Measurements from ENCODE around the gene GYG2. TPM values are rescaled to one million over a fixed set of nuclear protein-coding genes. Genes with fewer than 3 reads are reported as not detected.
"Not testable (repeated sequence)": the region's sequence is repeated elsewhere in the genome, so short reads cannot be mapped to it uniquely, and the experiment has no call there.

Gene GYG2
- polyA plus RNA-seq (ENCODE audit: insufficient read length in 4 of 4) = 10 to 100 TPM; 15.2 to 17.8 (median 17.0) TPM

DNA sequence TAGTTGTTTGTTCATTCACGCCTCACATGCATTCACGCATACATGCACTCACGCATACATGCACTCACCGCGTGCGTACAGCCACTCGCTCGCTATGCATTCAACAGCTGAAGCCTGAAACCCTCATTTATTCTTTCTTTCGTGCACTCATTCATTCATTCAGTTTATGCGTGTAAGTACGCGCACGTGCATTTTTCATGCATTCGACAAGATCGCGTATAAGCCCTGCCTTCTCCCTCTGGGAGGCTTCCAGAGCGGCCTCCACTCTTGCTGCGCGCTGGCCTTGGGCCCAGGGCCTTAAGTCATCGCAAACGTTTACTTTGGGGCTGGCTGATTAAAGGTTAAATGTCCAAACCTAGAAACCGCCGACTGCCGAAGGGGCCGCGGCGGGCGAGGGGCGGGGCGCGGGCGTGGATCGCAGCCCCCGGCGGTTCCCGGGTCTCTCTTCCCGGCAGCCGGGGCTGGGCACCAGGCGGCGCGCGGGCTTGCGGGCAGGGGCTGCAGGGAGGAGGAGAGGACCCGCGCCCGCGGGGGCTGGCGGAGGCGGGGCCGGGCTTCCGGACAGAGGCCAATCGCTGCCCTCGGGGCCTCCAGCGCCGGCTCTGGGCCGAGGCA is at the start of gene GYG2:
TSS of gene GYG2 (plus strand) at position 587 of the 615 bp plus-strand sequence. CDS start 1,259 bp downstream, outside the sequence.
- peak in 1 of 4 donors; percentile 23 for DNase-seq (ENCODE audit: low read depth in 4 of 4, low spot score in 3 of 4)

DNA sequence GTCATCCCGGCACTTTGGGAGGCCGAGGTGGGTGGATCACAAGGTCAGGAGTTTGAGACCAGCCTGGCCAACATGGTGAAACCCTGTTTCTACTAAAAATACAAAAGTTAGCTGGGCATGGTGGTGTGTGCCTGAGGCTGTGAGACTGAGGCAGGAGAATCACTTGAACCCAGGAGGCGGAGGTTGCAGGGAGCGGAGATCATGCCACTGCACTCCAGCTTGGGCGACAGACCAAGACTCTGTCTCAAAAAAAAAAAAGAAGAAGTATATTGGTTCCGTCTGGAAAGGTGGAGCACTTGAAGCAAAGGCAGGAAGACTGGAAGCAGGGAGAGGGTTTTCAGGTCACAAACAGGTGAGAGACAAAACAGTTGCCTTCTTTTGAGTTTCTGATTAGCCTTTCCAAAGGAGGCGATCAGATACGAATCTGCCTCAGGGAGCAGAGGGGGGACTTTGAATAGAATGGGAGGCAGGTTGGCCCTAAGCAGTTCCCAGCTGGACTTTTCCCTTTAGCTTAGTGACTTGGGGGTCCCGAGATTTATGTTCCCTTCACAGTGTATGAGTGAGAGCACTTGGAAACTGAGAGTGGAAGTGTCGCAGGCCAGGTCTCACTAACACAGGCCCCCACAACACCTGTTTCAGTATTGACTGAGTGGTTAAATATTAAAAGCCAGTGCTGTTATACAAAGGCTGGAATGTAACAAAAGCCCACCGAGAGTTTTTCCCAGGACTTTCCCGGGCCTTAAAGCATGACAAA is 48.1 kb upstream of the GYG2 start:
- DNase-seq (ENCODE audit: low read depth in 4 of 4, low spot score in 3 of 4) = not testable (repeated sequence)

- no peak for DNase-seq (ENCODE audit: low read depth in 4 of 4, low spot score in 3 of 4)
Measured at GRCh38 chrX:2781226-2781571, 47.5 kb upstream of the GYG2 start.

GRCh38 chrX:2781698-2782097 is 47.0 kb upstream of the GYG2 start:
- DNase-seq (ENCODE audit: low read depth in 4 of 4, low spot score in 3 of 4) = no peak

- no peak for DNase-seq (ENCODE audit: low read depth in 4 of 4, low spot score in 3 of 4)
Measured at GRCh38 chrX:2782171-2782570, 46.6 kb upstream of the GYG2 start.

DNA sequence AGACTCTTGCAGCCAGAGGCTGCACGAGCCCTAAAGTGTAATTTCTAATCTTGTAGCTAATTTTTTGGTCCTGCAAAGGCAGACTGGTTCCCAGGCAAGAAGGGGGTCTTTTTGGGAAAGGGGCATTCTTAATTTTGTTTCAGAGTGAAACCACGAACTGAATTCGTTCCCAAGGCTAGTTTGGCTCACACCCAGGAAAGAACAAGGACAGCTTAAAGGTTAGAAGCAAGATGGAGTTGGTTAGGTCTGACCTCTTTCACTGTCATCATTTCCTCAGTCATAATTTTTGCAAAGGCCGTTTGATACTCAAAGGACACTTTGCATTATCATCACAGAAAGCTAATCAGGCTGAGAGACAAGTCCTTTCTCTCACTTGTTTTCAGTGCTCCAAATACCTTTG is 46.0 kb upstream of the GYG2 start:
- DNase-seq (ENCODE audit: low read depth in 4 of 4, low spot score in 3 of 4) = no peak

- DNase-seq (ENCODE audit: low read depth in 4 of 4, low spot score in 3 of 4) = no peak
Measured at GRCh38 chrX:2784026-2784425, 44.7 kb upstream of the GYG2 start.

DNA sequence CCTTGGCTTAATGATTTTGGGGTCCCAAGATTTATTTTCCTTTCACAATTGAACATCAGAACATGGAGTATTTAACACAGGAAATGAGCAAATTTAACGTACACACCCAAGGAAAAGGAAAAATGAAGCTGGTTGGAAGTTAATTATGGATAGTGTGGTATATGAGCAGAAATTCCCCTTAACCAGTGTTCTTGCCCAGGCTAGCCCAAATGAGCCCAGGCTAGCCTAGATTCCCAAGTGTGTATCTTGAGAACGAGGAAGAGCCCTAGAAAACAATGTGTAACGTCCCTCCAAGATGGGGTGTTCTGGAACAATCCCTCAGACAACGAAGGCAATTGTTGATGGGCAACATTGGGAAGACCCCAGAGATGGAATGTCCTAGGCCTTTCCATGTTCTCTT is 43.2 kb upstream of the GYG2 start:
- DNase-seq (ENCODE audit: low read depth in 4 of 4, low spot score in 3 of 4) = no peak

- DNase-seq (ENCODE audit: low read depth in 4 of 4, low spot score in 3 of 4) = no peak
Measured at GRCh38 chrX:2788980-2789379, 39.8 kb upstream of the GYG2 start.

DNA sequence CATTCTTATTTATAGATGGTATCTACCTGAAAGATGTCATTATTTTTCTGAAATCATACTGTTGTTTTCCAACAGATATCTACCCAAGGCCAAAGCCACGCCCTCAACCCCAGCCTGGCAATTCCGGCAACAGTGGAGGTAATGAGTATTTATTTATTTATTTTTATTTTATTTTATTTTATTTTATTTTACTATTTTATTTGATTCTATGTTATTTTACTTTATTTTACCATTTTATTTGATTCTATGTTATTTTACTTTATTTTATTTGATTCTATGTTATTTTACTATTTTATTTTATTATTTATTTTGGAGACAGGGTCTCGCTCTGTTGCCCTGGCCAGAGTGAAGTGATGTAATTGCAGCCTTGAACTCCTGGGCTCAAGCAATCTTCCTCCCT is 39.2 kb upstream of the GYG2 start:
- DNase-seq (ENCODE audit: low read depth in 4 of 4, low spot score in 3 of 4) = no peak

GRCh38 chrX:2793752-2794151 is 35.0 kb upstream of the GYG2 start:
- DNase-seq (ENCODE audit: low read depth in 4 of 4, low spot score in 3 of 4) = no peak

- no peak for DNase-seq (ENCODE audit: low read depth in 4 of 4, low spot score in 3 of 4)
Measured at GRCh38 chrX:2794336-2794735, 34.4 kb upstream of the GYG2 start.

DNA sequence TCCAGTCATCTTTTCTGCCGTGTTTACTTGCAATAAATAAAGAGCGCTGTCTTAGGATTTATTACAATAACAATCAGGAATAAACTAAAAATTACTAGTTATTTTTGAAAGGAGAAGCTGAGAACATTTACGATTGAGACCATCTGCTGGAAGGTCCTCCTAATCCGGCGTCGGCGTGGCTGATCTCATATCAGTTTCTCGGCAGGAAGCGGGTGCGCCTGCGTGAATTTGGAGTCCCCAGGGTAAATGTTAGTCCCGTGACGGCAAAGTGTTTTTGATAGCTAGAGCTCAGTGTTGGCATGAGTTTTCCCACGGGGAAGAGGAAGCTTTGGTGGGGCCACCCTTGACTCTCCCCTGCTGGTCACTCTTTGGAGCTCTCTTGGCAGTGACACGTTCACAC is 31.9 kb upstream of the GYG2 start:
- DNase-seq (ENCODE audit: low read depth in 4 of 4, low spot score in 3 of 4) = not testable (repeated sequence)

GRCh38 chrX:2799369-2799768 is 29.4 kb upstream of the GYG2 start:
- DNase-seq (ENCODE audit: low read depth in 4 of 4, low spot score in 3 of 4) = no peak

- DNase-seq (ENCODE audit: low read depth in 4 of 4, low spot score in 3 of 4) = not testable (repeated sequence)
Measured at GRCh38 chrX:2799980-2800379, 28.8 kb upstream of the GYG2 start.

DNA sequence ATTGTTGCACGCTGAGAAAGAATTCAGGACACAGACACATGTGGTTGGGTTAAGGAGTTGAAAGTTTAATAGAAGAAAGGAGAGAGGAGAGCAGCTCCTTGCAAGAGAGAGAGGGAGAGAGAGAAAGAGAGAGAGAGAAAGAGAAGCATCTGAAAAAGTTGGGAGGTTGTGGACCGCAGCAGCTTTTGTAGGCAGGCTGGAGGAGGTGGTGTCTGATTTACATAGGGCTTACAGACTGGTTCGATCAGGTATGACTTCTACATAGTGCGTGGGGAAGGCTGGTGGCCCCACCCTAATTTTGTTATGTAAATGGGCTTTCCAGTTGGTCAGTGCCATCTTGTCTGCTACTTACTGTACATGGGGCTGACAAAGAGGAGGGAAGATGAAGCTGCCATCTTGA is 27.5 kb upstream of the GYG2 start:
- no peak for DNase-seq (ENCODE audit: low read depth in 4 of 4, low spot score in 3 of 4)

DNA sequence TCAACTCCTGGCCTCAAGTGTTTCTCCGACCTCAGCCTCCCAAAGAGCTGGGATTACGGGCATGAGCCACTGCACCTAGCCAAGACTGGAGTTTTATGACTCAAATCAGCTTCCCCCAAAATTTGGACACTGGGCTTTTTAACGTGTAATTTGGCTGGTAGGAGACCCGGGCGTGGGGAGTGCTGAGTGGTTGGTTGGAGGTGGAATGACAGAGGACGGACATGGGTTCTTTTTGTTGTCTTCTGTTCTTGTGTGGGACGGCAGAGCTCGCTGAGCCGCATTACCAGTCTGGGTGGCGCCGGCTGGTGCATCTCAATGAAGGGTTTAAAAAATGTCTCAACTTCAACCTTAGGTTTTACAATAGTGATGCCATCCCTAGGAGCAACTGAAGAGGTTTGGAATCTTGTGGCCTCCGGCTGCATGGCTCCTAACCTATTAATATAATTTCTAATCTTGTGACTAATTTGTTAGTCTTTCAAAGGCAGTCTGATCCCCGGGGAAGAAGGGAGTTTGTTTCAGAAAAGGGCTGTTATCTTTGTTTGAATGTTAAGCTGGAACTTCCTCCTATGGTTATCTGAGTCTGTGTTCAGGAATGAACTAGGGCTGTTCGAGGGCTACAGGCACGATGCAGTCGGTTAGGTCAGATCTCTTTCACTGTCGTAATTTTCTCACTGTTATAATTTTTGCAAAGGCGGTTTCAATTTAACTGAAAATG is 26.2 kb upstream of the GYG2 start:
- not testable (repeated sequence) for DNase-seq (ENCODE audit: low read depth in 4 of 4, low spot score in 3 of 4)

GRCh38 chrX:2803486-2803885 is 25.2 kb upstream of the GYG2 start:
- not testable (repeated sequence) for DNase-seq (ENCODE audit: low read depth in 4 of 4, low spot score in 3 of 4)

DNA sequence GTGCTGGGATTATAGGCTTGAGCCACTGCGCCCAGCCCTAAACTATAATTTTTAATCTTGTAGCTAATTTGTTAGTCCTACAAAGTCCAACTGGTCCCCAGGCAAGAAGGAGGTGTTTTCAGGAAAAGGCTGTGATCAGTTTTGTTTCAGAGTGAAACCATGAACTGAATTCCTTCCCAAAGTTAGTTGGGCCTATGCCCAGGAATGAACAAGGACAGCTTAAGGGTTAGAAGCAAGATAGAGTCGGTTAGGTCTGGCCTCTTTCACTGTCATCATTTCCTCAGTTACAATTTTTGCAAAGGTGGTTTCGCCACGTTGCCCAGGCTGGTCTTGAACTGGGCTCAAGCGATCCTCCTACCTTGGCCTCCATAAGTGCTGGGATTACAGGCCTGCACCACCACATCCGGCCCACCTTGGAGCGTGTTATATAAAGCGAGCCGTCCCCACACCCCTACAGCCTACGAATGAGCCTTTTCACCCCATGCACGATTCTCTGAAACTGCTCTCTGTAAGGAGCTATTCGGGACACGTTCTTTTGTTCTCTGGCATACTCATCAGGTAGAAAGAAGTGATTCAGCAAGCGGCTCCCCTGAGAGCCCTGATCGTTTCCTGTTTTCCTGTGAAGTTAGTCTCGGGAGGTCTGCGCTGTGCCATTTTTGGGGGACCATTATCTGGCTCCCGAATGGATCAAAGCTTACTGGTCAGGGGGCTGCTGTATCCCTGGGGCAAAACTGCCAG is 24.5 kb upstream of the GYG2 start:
- not testable (repeated sequence) for DNase-seq (ENCODE audit: low read depth in 4 of 4, low spot score in 3 of 4)

DNA sequence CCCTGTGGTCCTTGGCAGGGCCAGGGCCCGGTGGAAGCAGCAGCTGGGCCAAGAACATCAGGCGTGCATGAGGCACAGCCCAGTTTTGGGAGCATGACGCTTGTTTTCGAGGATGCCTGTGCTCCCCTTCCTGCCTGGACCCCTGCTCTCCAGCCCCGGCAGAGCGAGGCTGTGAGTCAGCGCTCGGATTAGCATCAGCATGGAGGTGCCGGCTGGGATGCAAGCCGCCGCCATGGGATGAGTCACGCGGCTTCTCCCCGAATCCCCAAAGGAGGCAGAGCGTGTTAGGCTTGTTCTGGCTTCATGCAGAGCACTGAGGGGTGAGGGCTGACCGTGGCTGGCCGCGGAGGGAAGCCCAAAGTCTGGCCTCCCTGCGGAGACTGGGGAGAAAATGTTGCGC is 23.9 kb upstream of the GYG2 start:
- not testable (repeated sequence) for DNase-seq (ENCODE audit: low read depth in 4 of 4, low spot score in 3 of 4)

DNA sequence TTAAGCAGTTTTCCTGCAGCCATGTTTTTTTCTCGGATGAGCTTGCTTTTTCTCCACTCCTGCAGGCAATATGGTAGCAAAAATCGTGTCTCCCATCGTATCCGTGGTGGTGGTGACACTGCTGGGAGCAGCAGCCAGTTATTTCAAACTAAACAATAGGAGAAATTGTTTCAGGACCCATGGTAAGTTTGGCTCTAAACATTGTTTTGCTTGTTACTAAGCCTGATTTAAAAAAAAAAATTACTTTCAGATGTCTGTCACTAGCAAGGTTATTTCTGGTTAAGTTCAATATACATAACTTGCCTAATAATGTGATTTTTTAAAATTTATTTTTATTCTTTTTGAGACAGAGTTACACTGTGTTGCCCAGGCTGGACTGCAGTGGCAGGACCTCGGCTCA is 17.5 kb upstream of the GYG2 start:
- DNase-seq (ENCODE audit: low read depth in 4 of 4, low spot score in 3 of 4) = no peak
